Measurements from ENCODE around the gene FBXW11. TPM values are rescaled to one million over a fixed set of nuclear protein-coding genes. Genes with fewer than 3 reads are reported as not detected.
"Not testable (repeated sequence)": the region's sequence is repeated elsewhere in the genome, so short reads cannot be mapped to it uniquely, and the experiment has no call there.

Gene FBXW11
- total RNA-seq, 1 donor from 2014 or later: 64.7 TPM

DNA sequence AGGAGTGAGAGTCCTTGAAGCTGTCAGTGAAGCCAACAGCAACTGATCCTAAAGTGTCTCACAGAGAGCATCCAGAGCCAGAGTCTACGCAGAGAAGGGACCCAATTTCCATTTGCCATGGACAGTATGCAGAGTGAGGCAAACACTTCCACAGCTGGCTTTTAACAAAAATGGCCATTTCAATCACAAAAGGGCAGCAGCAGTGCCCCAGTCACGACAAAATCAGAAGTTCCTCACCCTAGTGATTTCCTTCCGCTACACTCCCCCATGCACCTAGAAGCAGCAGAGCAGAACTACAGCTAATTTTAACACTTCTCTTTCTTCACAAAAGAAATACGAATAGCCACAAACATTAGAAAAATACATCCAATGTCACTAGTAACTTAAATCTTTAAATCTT lies 27.9 kb downstream of the FBXW11 start:
- DNase-seq (ENCODE audit: low read depth) (no peak), FAIRE-seq (no peak)
- H3K4me1 Mint-ChIP-seq (ENCODE audit: low read depth, unreplicated experiment): peaks cover 19% of the 10 kb centered on the region
- H3K4me2 ChIP-seq (ENCODE audit: low read length): no peak overlapping the region
- H3K4me1 ChIP-seq (ENCODE audit: insufficient read depth, low read length): peaks cover 14% of the 10 kb centered on the region
- no peaks in the 10 kb centered on the region for H3K27me3 Mint-ChIP-seq (ENCODE audit: low read depth, unreplicated experiment)
- no peak overlapping the region for H2AFZ ChIP-seq (ENCODE audit: low read depth, low read length)
- no peak overlapping the region for H3K4me3 ChIP-seq (ENCODE audit: insufficient read depth, low read depth, low read length)
- peaks cover 28% of the 10 kb centered on the region for H3K36me3 Mint-ChIP-seq (ENCODE audit: low read depth, unreplicated experiment)
- no peak overlapping the region for H3K9ac ChIP-seq (ENCODE audit: low read length)
- H3K9me3 ChIP-seq (ENCODE audit: insufficient read depth, low read depth, low read length): peaks cover 11% of the 10 kb centered on the region
- no peak overlapping the region for H3K27ac ChIP-seq (ENCODE audit: low read depth, low read length)
- H3K4me3 Mint-ChIP-seq (ENCODE audit: unreplicated experiment): no peak overlapping the region
- peaks cover 99% of the 10 kb centered on the region for H3K79me2 ChIP-seq (ENCODE audit: insufficient read depth, low read length)
- H3K9me3 Mint-ChIP-seq (ENCODE audit: unreplicated experiment): peaks cover 9% of the 10 kb centered on the region
- H3K36me3 ChIP-seq (ENCODE audit: insufficient read depth, low read length): no peaks in the 10 kb centered on the region
- H4K20me1 ChIP-seq (ENCODE audit: insufficient read depth, low read length): peaks cover 86% of the 10 kb centered on the region
- no peak overlapping the region for H3K27ac Mint-ChIP-seq (ENCODE audit: unreplicated experiment)
- TF ChIP-seq, protein P1, sequence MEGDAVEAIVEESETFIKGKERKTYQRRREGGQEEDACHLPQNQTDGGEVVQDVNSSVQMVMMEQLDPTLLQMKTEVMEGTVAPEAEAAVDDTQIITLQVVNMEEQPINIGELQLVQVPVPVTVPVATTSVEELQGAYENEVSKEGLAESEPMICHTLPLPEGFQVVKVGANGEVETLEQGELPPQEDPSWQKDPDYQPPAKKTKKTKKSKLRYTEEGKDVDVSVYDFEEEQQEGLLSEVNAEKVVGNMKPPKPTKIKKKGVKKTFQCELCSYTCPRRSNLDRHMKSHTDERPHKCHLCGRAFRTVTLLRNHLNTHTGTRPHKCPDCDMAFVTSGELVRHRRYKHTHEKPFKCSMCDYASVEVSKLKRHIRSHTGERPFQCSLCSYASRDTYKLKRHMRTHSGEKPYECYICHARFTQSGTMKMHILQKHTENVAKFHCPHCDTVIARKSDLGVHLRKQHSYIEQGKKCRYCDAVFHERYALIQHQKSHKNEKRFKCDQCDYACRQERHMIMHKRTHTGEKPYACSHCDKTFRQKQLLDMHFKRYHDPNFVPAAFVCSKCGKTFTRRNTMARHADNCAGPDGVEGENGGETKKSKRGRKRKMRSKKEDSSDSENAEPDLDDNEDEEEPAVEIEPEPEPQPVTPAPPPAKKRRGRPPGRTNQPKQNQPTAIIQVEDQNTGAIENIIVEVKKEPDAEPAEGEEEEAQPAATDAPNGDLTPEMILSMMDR (IDR thresholded peaks at IDR 0.05; ENCODE audit: insufficient read depth, low read depth, low read length): no peak
- no peak for TF ChIP-seq EZH2 (IDR thresholded peaks at IDR 0.05; ENCODE audit: insufficient read depth, low read length)
- no peaks in the 10 kb centered on the region for H3K27me3 ChIP-seq (ENCODE audit: insufficient read depth, low read length)

DNA sequence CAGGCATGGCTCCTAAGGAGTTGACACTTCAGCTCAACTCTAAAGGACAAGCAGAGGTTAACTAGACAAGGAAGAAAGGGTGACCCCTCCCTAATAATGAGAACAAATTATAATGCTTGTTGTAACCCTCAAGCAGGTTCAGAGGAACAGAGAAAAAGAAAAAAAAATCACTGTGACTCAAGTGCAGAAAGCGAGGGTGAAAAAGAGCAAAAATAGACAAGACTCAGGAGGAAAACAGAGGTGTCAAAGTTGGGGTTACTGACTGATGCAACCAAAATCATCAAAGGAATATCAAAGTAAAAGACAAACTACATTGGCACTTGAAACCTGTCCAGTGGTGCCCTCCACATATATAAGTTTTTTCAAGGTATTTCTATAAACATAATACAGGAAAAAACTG lies 28.4 kb downstream of the FBXW11 start:
- H3K9ac ChIP-seq (ENCODE audit: low read length): no peak overlapping the region
- H3K27ac Mint-ChIP-seq (ENCODE audit: unreplicated experiment): no peak overlapping the region
- no peak overlapping the region for H3K27ac ChIP-seq (ENCODE audit: low read depth, low read length)
- H3K27me3 Mint-ChIP-seq (ENCODE audit: low read depth, unreplicated experiment): no peaks in the 10 kb centered on the region
- no peak for DNase-seq (ENCODE audit: low read depth)
- no peak for FAIRE-seq
- TF ChIP-seq EZH2 (IDR thresholded peaks at IDR 0.05; ENCODE audit: insufficient read depth, low read length): no peak
- TF ChIP-seq, protein P1 (IDR thresholded peaks at IDR 0.05; ENCODE audit: insufficient read depth, low read depth, low read length): no peak
- H3K36me3 ChIP-seq (ENCODE audit: insufficient read depth, low read length): no peaks in the 10 kb centered on the region
- peaks cover 99% of the 10 kb centered on the region for H3K79me2 ChIP-seq (ENCODE audit: insufficient read depth, low read length)
- peaks cover 14% of the 10 kb centered on the region for H3K4me1 ChIP-seq (ENCODE audit: insufficient read depth, low read length)
- no peak overlapping the region for H3K4me3 ChIP-seq (ENCODE audit: insufficient read depth, low read depth, low read length)
- peaks cover 9% of the 10 kb centered on the region for H3K9me3 Mint-ChIP-seq (ENCODE audit: unreplicated experiment)
- H3K27me3 ChIP-seq (ENCODE audit: insufficient read depth, low read length): no peaks in the 10 kb centered on the region
- peaks cover 28% of the 10 kb centered on the region for H3K36me3 Mint-ChIP-seq (ENCODE audit: low read depth, unreplicated experiment)
- H4K20me1 ChIP-seq (ENCODE audit: insufficient read depth, low read length): peaks cover 86% of the 10 kb centered on the region
- no peak overlapping the region for H3K4me3 Mint-ChIP-seq (ENCODE audit: unreplicated experiment)
- H2AFZ ChIP-seq (ENCODE audit: low read depth, low read length): no peak overlapping the region
- peaks cover 19% of the 10 kb centered on the region for H3K4me1 Mint-ChIP-seq (ENCODE audit: low read depth, unreplicated experiment)
- H3K4me2 ChIP-seq (ENCODE audit: low read length): no peak overlapping the region
- peaks cover 11% of the 10 kb centered on the region for H3K9me3 ChIP-seq (ENCODE audit: insufficient read depth, low read depth, low read length)

DNA sequence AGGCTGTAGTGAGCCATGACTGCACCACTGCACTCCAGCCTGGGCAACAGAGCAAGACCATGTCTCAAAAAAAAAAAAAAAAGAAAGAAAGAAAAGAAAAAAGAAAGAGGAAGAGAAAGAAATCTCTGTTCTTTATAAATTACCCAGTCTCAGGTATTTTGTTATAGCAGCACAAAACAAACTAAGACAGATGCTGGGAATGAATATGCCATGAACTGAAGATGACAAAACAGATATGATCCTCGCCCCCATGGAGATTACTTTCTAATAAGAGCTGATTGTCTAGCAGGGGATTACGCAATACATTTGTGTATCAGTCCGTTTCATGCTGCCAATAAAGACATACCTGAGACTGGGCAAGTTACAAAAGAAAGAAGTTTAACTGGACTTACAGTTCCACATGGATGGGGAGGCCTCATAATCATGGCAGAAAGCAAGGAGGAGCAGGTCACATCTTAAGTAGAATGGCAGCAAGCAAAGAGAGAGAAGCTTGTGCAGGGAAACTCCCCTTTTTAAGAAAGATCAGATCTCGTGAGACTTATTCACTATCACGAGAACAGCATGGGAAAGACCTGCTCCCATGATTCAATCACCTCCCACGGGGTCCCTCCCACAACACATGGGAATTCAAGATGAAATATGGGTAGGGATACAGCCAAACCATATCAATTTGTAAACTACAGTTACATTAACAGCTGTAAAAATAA lies 29.0 kb downstream of the FBXW11 start:
- H3K4me1 Mint-ChIP-seq (ENCODE audit: low read depth, unreplicated experiment): peaks cover 19% of the 10 kb centered on the region
- H3K27me3 ChIP-seq (ENCODE audit: insufficient read depth, low read length); H3K9me3 Mint-ChIP-seq (ENCODE audit: unreplicated experiment); H3K9ac ChIP-seq (ENCODE audit: low read length); H3K27me3 Mint-ChIP-seq (ENCODE audit: low read depth, unreplicated experiment); H3K4me3 Mint-ChIP-seq (ENCODE audit: unreplicated experiment); H2AFZ ChIP-seq (ENCODE audit: low read depth, low read length); H3K27ac ChIP-seq (ENCODE audit: low read depth, low read length); H3K4me2 ChIP-seq (ENCODE audit: low read length); DNase-seq (ENCODE audit: low read depth); H3K36me3 ChIP-seq (ENCODE audit: insufficient read depth, low read length); H3K4me3 ChIP-seq (ENCODE audit: insufficient read depth, low read depth, low read length); FAIRE-seq: not testable (repeated sequence)
- H3K36me3 Mint-ChIP-seq (ENCODE audit: low read depth, unreplicated experiment): peaks cover 25% of the 10 kb centered on the region
- H4K20me1 ChIP-seq (ENCODE audit: insufficient read depth, low read length): peaks cover 86% of the 10 kb centered on the region
- peaks cover 14% of the 10 kb centered on the region for H3K4me1 ChIP-seq (ENCODE audit: insufficient read depth, low read length)
- H3K27ac Mint-ChIP-seq (ENCODE audit: unreplicated experiment): peak overlapping the region; percentile 41
- H3K79me2 ChIP-seq (ENCODE audit: insufficient read depth, low read length): peaks cover 99% of the 10 kb centered on the region
- peaks cover 11% of the 10 kb centered on the region for H3K9me3 ChIP-seq (ENCODE audit: insufficient read depth, low read depth, low read length)

Measured in astrocyte (in vitro differentiated cells and primary cell).